GM12873 (cell line): ENCODE data around the gene KLHL4.

Experiments
- CTCF ChIP-seq: IDR thresholded peaks from 2 replicates; pipeline ENCODE4 v1.5.1; 2012; ENCODE audit warnings: low read depth, mild to moderate bottlenecking, moderate library complexity, low read length, control low read depth; ENCODE audit not compliant: insufficient read depth; ENCODE audit errors: missing control alignments

KLHL4 gene

GRCh38 chrX:87661761-87662160 lies 144.2 kb downstream of the KLHL4 start:
- TF ChIP-seq CTCF: no peak

- no peak for TF ChIP-seq CTCF
These were observed 145.8 kb downstream of the KLHL4 start for GRCh38 chrX:87663421-87663820.

DNA sequence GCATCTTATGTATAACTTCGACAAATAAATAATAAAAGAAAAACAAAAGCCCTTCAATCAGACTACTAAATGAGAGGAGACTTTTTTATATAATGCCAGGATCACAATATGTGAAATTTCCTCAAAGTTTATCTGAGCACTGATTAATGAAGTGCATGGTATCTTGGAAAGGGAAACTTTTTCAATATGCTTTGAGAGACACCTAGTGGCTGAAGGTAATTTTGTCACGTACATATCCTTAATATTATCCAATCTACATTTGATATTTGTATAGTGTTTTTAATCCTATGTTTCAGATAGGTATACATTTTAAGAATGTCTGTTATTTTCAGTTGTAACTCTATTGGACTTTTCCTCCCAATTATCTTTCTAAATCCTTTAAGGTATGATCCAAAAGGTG lies 146.8 kb downstream of the KLHL4 start:
- TF ChIP-seq CTCF: peak; percentile 31

DNA sequence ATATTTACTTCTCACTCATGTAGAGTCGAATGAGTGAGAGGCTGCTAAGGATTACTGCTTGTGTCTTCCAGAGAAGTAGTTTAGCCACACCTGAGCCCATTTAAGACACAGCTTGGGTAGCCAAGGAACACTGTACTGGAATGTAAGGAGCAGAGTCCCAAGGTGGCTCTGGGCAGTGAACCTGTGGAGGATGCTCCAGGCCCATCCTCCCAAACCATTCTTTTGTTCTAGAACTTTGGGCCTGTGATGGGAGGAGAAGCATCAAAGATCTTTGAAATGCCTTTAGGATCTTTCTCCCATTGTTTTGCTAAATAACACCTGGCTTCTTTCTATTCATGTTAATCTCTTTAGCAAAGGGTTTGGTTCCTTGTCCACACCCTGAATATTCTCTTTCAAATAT lies 162.2 kb downstream of the KLHL4 start:
- TF ChIP-seq CTCF: no peak

GRCh38 chrX:87687703-87688102 lies 170.1 kb downstream of the KLHL4 start:
- TF ChIP-seq CTCF: no peak

GRCh38 chrX:87693204-87693603 lies 175.6 kb downstream of the KLHL4 start:
- TF ChIP-seq CTCF: no peak

- no peak for TF ChIP-seq CTCF
These were observed 179.8 kb downstream of the KLHL4 start for GRCh38 chrX:87697409-87697808.
